ENCODE measurements around the gene ZNF358. TPM values are rescaled to one million over a fixed set of nuclear protein-coding genes. Genes with fewer than 3 reads are reported as not detected.
A peak's percentile ranks its signal among the peaks of the same experiment; 100 is the strongest.

ZNF358 gene
- total and polyA plus RNA-seq, 10 donors, result 22.8 to 50.5 (median 43.1) TPM

DNA sequence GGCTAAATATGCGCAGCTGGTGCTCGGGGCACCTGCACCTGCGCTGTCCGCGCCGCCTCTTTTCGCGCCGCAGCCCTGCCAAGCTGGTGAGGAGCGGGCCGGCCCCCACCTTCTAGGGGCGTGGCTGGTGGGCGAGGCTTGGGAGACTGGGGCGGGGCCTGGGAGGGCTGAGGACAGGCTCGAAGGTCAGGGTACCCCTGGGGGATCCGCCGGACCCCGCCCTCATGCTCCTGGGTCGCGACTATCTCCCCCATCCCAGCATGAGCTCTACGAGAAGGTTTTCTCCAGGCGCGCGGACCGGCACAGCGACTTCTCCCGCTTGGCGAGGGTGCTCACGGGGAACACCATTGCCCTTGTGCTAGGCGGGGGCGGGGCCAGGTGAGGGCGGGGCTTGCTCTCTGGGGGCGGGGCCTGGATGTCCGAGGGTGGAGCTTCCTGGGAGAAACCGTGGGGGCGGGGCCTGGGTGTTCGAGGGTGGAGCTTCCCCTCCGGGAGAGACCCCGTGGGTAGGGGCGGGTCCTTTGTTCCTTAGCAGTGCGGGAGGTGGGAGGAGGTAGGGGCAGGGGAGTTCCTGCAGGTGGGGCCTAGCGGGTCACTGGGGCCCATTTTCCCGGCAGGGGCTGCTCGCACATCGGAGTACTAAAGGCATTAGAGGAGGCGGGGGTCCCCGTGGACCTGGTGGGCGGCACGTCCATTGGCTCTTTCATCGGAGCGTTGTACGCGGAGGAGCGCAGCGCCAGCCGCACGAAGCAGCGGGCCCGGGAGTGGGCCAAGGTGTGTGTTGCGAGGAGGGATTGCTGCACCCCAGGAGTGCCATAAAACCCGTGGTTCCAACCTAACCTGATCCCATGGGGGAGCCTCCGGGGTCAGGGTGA, 39.3 kb downstream of the ZNF358 start:
- no peaks in the 10 kb centered on the region for H3K27me3 ChIP-seq (replicated peaks in 1 of 7)
- no peak overlapping the region for H3K4me3 ChIP-seq
- H3K36me3 ChIP-seq, result peaks cover 8 to 100% (median 81%) of the 10 kb centered on the region in 6 donors
- H3K4me1 ChIP-seq, result peaks cover 0 to 10% (median 0%) of the 10 kb centered on the region in 6 donors
- no peak overlapping the region for H3K27ac ChIP-seq
- no peak for TF ChIP-seq POLR2A (IDR thresholded peaks at IDR 0.05)
- TF ChIP-seq, protein P1, sequence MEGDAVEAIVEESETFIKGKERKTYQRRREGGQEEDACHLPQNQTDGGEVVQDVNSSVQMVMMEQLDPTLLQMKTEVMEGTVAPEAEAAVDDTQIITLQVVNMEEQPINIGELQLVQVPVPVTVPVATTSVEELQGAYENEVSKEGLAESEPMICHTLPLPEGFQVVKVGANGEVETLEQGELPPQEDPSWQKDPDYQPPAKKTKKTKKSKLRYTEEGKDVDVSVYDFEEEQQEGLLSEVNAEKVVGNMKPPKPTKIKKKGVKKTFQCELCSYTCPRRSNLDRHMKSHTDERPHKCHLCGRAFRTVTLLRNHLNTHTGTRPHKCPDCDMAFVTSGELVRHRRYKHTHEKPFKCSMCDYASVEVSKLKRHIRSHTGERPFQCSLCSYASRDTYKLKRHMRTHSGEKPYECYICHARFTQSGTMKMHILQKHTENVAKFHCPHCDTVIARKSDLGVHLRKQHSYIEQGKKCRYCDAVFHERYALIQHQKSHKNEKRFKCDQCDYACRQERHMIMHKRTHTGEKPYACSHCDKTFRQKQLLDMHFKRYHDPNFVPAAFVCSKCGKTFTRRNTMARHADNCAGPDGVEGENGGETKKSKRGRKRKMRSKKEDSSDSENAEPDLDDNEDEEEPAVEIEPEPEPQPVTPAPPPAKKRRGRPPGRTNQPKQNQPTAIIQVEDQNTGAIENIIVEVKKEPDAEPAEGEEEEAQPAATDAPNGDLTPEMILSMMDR (IDR thresholded peaks at IDR 0.05 in 8 of 11, conservative IDR thresholded peaks at IDR 0.05 in 3 of 11), result no peak
- peak in 1 of 3 donors; percentile 45 for TF ChIP-seq POLR2AphosphoS5 (IDR thresholded peaks at IDR 0.05)
- WGBS, 5 donors, result 88 to 92% (median 91%) methylated on average over 52 to 62 of the region's 62 CpGs
- H3K9me3 ChIP-seq, result peaks cover 0 to 2% (median 0%) of the 10 kb centered on the region in 8 donors
- no peak for DNase-seq
- intact Hi-C loops (cut with DNase I; ENCODE audit: low total_unique reads), result no loop called here

DNA sequence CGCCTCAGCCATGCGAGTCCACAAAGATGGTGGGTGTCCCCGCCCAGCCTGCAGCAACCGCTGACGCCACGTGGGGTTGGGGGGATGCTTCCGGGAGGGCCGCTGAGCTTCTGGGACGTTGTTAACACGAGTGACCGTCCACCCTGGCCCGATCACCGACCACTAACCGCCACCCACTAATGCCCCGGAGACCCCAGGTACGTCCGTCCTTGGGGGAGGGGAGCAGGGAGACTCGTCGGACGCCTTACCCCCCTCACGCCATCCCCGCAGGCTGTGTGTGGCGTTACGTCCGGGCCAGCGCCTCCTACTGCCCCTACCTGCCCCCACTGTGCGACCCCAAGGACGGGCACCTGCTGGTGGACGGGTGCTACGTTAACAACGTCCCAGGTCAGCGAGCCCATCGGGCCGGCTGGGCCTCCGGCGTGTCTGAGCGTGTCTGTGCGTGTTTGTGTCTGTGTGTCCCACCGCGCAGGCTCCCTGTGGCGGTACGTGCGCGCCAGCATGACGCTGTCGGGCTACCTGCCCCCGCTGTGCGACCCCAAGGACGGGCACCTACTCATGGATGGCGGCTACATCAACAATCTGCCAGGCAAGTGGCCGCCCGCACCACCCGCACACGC, 40.9 kb downstream of the ZNF358 start:
- no peak for DNase-seq
- H3K4me3 ChIP-seq, result no peak overlapping the region
- H3K27me3 ChIP-seq (replicated peaks in 1 of 7), result no peaks in the 10 kb centered on the region
- WGBS, 5 donors, result 96 to 99% (median 98%) methylated on average over 22 to 54 of the region's 54 CpGs
- peaks cover 8 to 100% (median 88%) of the 10 kb centered on the region in 6 donors for H3K36me3 ChIP-seq
- peak in 1 of 3 donors; percentile 49 for TF ChIP-seq POLR2AphosphoS5 (IDR thresholded peaks at IDR 0.05)
- TF ChIP-seq, protein P1 (IDR thresholded peaks at IDR 0.05 in 8 of 11, conservative IDR thresholded peaks at IDR 0.05 in 3 of 11), result no peak
- peaks cover 0 to 3% (median 0%) of the 10 kb centered on the region in 8 donors for H3K9me3 ChIP-seq
- no peak overlapping the region for H3K27ac ChIP-seq
- intact Hi-C loops (cut with DNase I; ENCODE audit: low total_unique reads), result no loop called here
- no peaks in the 10 kb centered on the region for H3K4me1 ChIP-seq

DNA sequence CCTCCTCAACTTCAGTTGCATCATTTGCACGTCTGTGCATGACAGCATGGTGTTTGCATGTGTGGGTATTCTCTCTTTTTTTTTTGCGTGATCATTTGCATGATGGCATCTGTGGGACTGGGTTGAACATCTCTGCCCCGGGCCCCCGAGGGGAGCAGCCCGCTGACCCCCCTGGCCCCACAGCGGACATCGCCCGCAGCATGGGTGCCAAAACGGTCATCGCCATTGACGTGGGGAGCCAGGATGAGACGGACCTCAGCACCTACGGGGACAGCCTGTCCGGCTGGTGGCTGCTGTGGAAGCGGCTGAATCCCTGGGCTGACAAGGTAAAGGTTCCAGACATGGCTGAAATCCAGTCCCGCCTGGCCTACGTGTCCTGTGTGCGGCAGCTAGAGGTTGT, 42.8 kb downstream of the ZNF358 start:
- Histone ChIP-seq H3K4me3 (no peak overlapping the region), H3K36me3 (peaks cover 8 to 90% (median 79%) of the 10 kb centered on the region in 6 donors), H3K9me3 (peaks cover 0 to 3% (median 0%) of the 10 kb centered on the region in 8 donors), H3K27me3 (replicated peaks in 1 of 7) (no peaks in the 10 kb centered on the region), H3K4me1 (no peaks in the 10 kb centered on the region), H3K27ac (no peak overlapping the region)
- TF ChIP-seq POLR2A (IDR thresholded peaks at IDR 0.05), result no peak
- TF ChIP-seq, protein P1 (IDR thresholded peaks at IDR 0.05 in 8 of 11, conservative IDR thresholded peaks at IDR 0.05 in 3 of 11), result no peak
- TF ChIP-seq POLR2AphosphoS5 (IDR thresholded peaks at IDR 0.05), result peak in 1 of 3 donors; percentile 36
- 90 to 98% (median 95%) methylated on average over 18 of the region's 18 CpGs for WGBS, 5 donors
- intact Hi-C loops (cut with DNase I; ENCODE audit: low total_unique reads), result no loop called here
- no peak for DNase-seq

DNA sequence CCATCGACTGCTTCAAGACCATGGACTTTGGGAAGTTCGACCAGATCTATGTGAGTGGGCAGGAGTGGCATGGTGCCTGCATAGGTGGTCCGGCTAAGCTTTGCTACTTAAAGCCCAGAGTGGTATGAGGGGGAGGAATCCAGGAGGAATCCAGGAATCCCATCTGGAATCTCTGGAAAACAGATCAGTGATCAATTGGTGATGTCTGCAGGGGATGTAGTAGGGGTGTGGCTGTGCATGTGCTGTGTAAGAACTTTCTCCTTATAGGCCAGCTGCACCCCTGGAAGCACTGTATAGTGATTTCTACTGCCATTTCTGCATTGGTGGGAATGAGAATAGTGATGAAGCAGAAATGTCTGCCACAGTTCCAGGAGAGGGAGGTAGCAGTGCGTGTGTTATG, 43.2 kb downstream of the ZNF358 start:
- WGBS, 5 donors, result 57 to 97% (median 72%) methylated on average over 4 of the region's 4 CpGs
- no peak overlapping the region for H3K4me3 ChIP-seq
- no peaks in the 10 kb centered on the region for H3K27me3 ChIP-seq (replicated peaks in 1 of 7)
- H3K4me1 ChIP-seq, result no peaks in the 10 kb centered on the region
- peaks cover 8 to 89% (median 75%) of the 10 kb centered on the region in 6 donors for H3K36me3 ChIP-seq
- H3K27ac ChIP-seq, result no peak overlapping the region
- H3K9me3 ChIP-seq, result peaks cover 0 to 3% (median 0%) of the 10 kb centered on the region in 8 donors
- intact Hi-C loops (cut with DNase I; ENCODE audit: low total_unique reads), result no loop called here
- TF ChIP-seq POLR2AphosphoS5 (IDR thresholded peaks at IDR 0.05) (no peak), POLR2A (IDR thresholded peaks at IDR 0.05) (no peak)
- TF ChIP-seq, protein P1 (IDR thresholded peaks at IDR 0.05 in 8 of 11, conservative IDR thresholded peaks at IDR 0.05 in 3 of 11), result no peak
- no peak for DNase-seq

Measured in spleen (tissue), 11 donors.